K562 (cell line): ENCODE data around the gene LCN1. TPM values are rescaled to one million over a fixed set of nuclear protein-coding genes. Genes with fewer than 3 reads are reported as not detected.

ENCODE experiments used
- ATAC-seq: fragments of 200-7000 bp; cut with Tn5 transposase; 3 replicates; pipeline ENCODE4 v1.9.1; 2020; ENCODE audit warnings: moderate library complexity
- BruUV-seq: library from RNA; stranded (reverse); fragments of 400-500 nt; replicated peaks from 2 replicates; lab custom pipeline; 2021; lab: Mats Ljungman, UMichigan
- CTCF ChIA-PET: fragments of 300-600 bp; formaldehyde crosslinking; extraction: SDS; loops from one replicate; lab custom pipeline; 2021; ENCODE audit warnings: low intra/inter-chr PET ratio; lab: Yijun Ruan, JAX
- POLR2A ChIA-PET: fragments of 300-600, 350-650 bp; sonication (Branson Sonifier 250); formaldehyde crosslinking; extraction: SDS; loops from one replicate; lab custom pipeline; 2021; ENCODE audit warnings: antibody characterized with exemption, inconsistent platforms; lab: Yijun Ruan, JAX
- DNase-seq, 4 experiments: peaks; one replicate each; pipeline versions ENCODE4 v3.0.0 to v3.0.0-alpha.2; 2011 to 2018; ENCODE audit warnings: low spot score in 3 of 4, mixed read lengths in 3 of 4; ENCODE audit errors: extremely low read depth in 1 of 4
- FAIRE-seq: peaks from 2 replicates; lab custom pipeline; 2011; peaks lifted over from hg19 to GRCh38; lab: Jason Lieb, UNC
- H2AFZ ChIP-seq: 2 replicates; pipeline ENCODE4 v1.6.0; 2011; ENCODE audit warnings: low read depth, low read length, control low read depth, inconsistent platforms
- H3K27ac ChIP-seq: fragments of 200-600 bp; 3 replicates; pipeline ENCODE4 v1.8.0; 2011; ENCODE audit warnings: low read depth, mild to moderate bottlenecking, control low read depth, inconsistent platforms, low read length, moderate library complexity, mixed read lengths; ENCODE audit errors: extremely low read depth
- H3K27me3 ChIP-seq, 2 experiments: fragments of 300-600 bp in 1 of 2; 2 replicates in 1 of 2; 3 replicates in 1 of 2; pipeline versions ENCODE4 v1.6.0 to v1.8.0; 2011; ENCODE audit warnings: inconsistent platforms in 2 of 2, low read length in 2 of 2, mild to moderate bottlenecking in 1 of 2, mixed read lengths in 1 of 2, moderate library complexity in 1 of 2; ENCODE audit not compliant: control insufficient read depth in 2 of 2, insufficient read depth in 2 of 2
- H3K36me3 ChIP-seq: fragments of 300-600 bp; 3 replicates; pipeline ENCODE4 v1.8.0; 2011; ENCODE audit warnings: mild to moderate bottlenecking, low read length, inconsistent platforms; ENCODE audit not compliant: control insufficient read depth, insufficient read depth
- H3K4me1 ChIP-seq, 2 experiments: fragments of 200-600 bp in 1 of 2; replicated peaks in 1 of 2; 2 replicates in 1 of 2; 3 replicates in 1 of 2; pipeline versions ENCODE4 v1.5.1 to v1.8.0; 2011; ENCODE audit warnings: inconsistent platforms in 2 of 2, low read length in 2 of 2, mild to moderate bottlenecking in 1 of 2, mixed read lengths in 1 of 2, moderate library complexity in 1 of 2; ENCODE audit not compliant: control insufficient read depth in 2 of 2, insufficient read depth in 2 of 2
- H3K4me2 ChIP-seq: 2 replicates; pipeline ENCODE4 v1.6.1; 2011; ENCODE audit warnings: low read length, control low read depth, inconsistent platforms, mixed read lengths; ENCODE audit not compliant: insufficient read depth
- H3K4me3 ChIP-seq: fragments of 200-600 bp; sonication (generic), shearing (Covaris generic); 2 replicates; pipeline ENCODE4 v1.5.1; 2016; ENCODE audit warnings: control low read depth, inconsistent platforms
- H3K79me2 ChIP-seq: fragments of 200-600 bp; 3 replicates; pipeline ENCODE4 v1.8.0; 2011; ENCODE audit warnings: low read length, inconsistent platforms; ENCODE audit not compliant: control insufficient read depth, insufficient read depth
- H3K9ac ChIP-seq, 2 experiments: 2 replicates each; pipeline versions ENCODE4 v1.6.0 to v1.6.1; 2011; ENCODE audit warnings: low read depth in 2 of 2, low read length in 2 of 2, control low read depth in 1 of 2, inconsistent platforms in 1 of 2, mild to moderate bottlenecking in 1 of 2, mixed read lengths in 1 of 2; ENCODE audit not compliant: insufficient read depth in 1 of 2
- H3K9me1 ChIP-seq: one replicate; pipeline ENCODE4 v1.6.0; 2011; ENCODE audit warnings: inconsistent platforms, mild to moderate bottlenecking, low read length, moderate library complexity; ENCODE audit not compliant: control insufficient read depth, insufficient read depth
- H3K9me3 ChIP-seq: replicated peaks from 2 replicates; pipeline ENCODE4 v1.5.1; 2011; ENCODE audit warnings: low read depth, low read length, inconsistent platforms; ENCODE audit not compliant: control insufficient read depth, insufficient read depth
- H4K20me1 ChIP-seq: replicated peaks from 2 replicates; pipeline ENCODE4 v1.6.1; 2011; ENCODE audit warnings: low read length, inconsistent platforms, mixed read lengths; ENCODE audit not compliant: control insufficient read depth, insufficient read depth
- ATF7 ChIP-seq: fragments of 450-650 bp; IDR thresholded peaks from 2 replicates; pipeline ENCODE4 v1.7.1; 2014; ENCODE audit warnings: mild to moderate bottlenecking, moderate library complexity
- BDP1 ChIP-seq: IDR thresholded peaks from 3 replicates; pipeline ENCODE4 v1.6.1; 2011; ENCODE audit not compliant: insufficient read length, insufficient read depth
- ETV1 ChIP-seq: fragments of 450-650 bp; conservative IDR thresholded peaks from 2 replicates; pipeline ENCODE4 v1.6.1; 2016; ENCODE audit warnings: missing genetic modification characterization, control low read depth, low read depth, missing compliant biosample characterization
- GATAD2B ChIP-seq: fragments of 450-650 bp; IDR thresholded peaks from 2 replicates; pipeline ENCODE4 v1.6.1; 2017; ENCODE audit warnings: mild to moderate bottlenecking, borderline replicate concordance
- JUND ChIP-seq, 2 experiments: IDR thresholded peaks; 2 replicates in 1 of 2; 3 replicates in 1 of 2; pipeline ENCODE4 v1.6.1; 2011; ENCODE audit warnings: borderline replicate concordance in 2 of 2, low read depth in 2 of 2, low read length in 2 of 2, improper control_type of control experiment in 1 of 2, missing biosample characterization in 1 of 2, missing genetic modification characterization in 1 of 2, missing genetic modification reagents in 1 of 2
- NR2C2 ChIP-seq, 2 experiments: fragments of 200-800 bp in 1 of 2; sonication (Bioruptor generic) in 1 of 2; sonication (generic) in 1 of 2; formaldehyde crosslinking in 1 of 2; IDR thresholded peaks; 2 replicates each; pipeline versions ENCODE4 v1.6.1 to v1.8.0; 2016 to 2022; ENCODE audit warnings: mild to moderate bottlenecking in 1 of 2, missing compliant biosample characterization in 1 of 2, missing genetic modification characterization in 1 of 2, missing genetic modification reagents in 1 of 2
- RBFOX2 ChIP-seq: fragments of 200-400 bp; formaldehyde crosslinking; IDR thresholded peaks from 2 replicates; pipeline ENCODE4 v1.6.1; 2017; ENCODE audit warnings: low read depth, mild to moderate bottlenecking, low read length, moderate library complexity
- RBM14 ChIP-seq: fragments of 200-400 bp; formaldehyde crosslinking; IDR thresholded peaks from 2 replicates; pipeline ENCODE4 v1.6.1; 2018; ENCODE audit warnings: low read depth, mild to moderate bottlenecking, low read length, moderate library complexity, borderline replicate concordance; ENCODE audit not compliant: insufficient read depth
- TCF7 ChIP-seq: sonication (generic); IDR thresholded peaks from 2 replicates; pipeline ENCODE4 v1.6.1; 2016; ENCODE audit warnings: antibody characterized with exemption, borderline replicate concordance
- TEAD2 ChIP-seq: fragments of 450-650 bp; IDR thresholded peaks from 2 replicates; pipeline ENCODE4 v1.6.1; 2016; ENCODE audit warnings: missing genetic modification characterization, control low read depth, missing compliant biosample characterization
- ZBTB8A ChIP-seq: fragments of 450-650 bp; IDR thresholded peaks from 2 replicates; pipeline ENCODE4 v1.6.1; 2018; ENCODE audit warnings: mild to moderate bottlenecking, moderate library complexity; ENCODE audit not compliant: partially characterized antibody
- ZNF224 ChIP-seq: sonication (generic); formaldehyde crosslinking; IDR thresholded peaks from 2 replicates; pipeline ENCODE4 v1.8.0; 2022; ENCODE audit warnings: mild to moderate bottlenecking, missing genetic modification reagents
- ZNF324 ChIP-seq: fragments of 250-450 bp; sonication (Bioruptor Pico); IDR thresholded peaks from 2 replicates; pipeline ENCODE4 v1.4.0; 2020; ENCODE audit warnings: mild to moderate bottlenecking
- ZNF75A ChIP-seq: fragments of 450-650 bp; formaldehyde crosslinking; IDR thresholded peaks from 2 replicates; pipeline ENCODE4 v1.4.0; 2020; ENCODE audit warnings: mild to moderate bottlenecking
- WGBS: fragments of 100-300 bp; shearing (Covaris generic); methylation state at CpG from one replicate; pipeline ENCODE4 v1.1.6; 2016; ENCODE audit warnings: low coverage, mixed read lengths; ENCODE audit not compliant: insufficient coverage; ENCODE audit errors: missing lambda C conversion rate; 5-methylcytosine and 5-hydroxymethylcytosine counted together
- in situ Hi-C: fragments of 300-500 bp; cut with MboI; formaldehyde crosslinking; loops from 4 replicates; pipeline ENCODE4 v1.15.0; 2018; ENCODE audit warnings: inconsistent platforms, mixed read lengths
- intact Hi-C: fragments of 100-400 bp; cut with micrococcal nuclease; formaldehyde crosslinking; loops from 2 replicates; pipeline ENCODE4 v1.14.2; 2022
- polyA plus RNA-seq, 8 experiments: library from polyadenylated mRNA; depleted of rRNA in 4 of 8; stranded (reverse) in 5 of 8; unstranded in 3 of 8; fragments of >200 nt; fragmentation: Nextera tagmentation in 2 of 8; fragmentation: Illumina TruSeq in 1 of 8; extraction: Ambion mirVana in 2 of 8; extraction: Trizol in 1 of 8; gene quantifications; 2 replicates each; pipeline versions ENCODE4 v1.2.1 to v1.2.3, GENCODE V29; 2011 to 2014; ENCODE audit warnings: inconsistent platforms in 1 of 8, missing spikeins in 1 of 8
- total RNA-seq, 7 experiments: library from RNA; depleted of rRNA in 6 of 7; stranded (reverse); fragments of >200 nt in 6 of 7; fragmentation: Illumina TruSeq in 2 of 7; extraction: Trizol in 2 of 7; gene quantifications; 2 replicates each; pipeline versions ENCODE4 v1.2.1 to v1.2.3, GENCODE V29; 2011 to 2021; ENCODE audit warnings: low replicate concordance in 1 of 7
- TF ChIP-seq, protein P1 (sequence below), 2 experiments: IDR thresholded peaks; 2 replicates each; pipeline ENCODE4 v1.6.1; 2011; ENCODE audit warnings: borderline replicate concordance in 1 of 2, control low read depth in 1 of 2, low read depth in 1 of 2, low read length in 1 of 2, mild to moderate bottlenecking in 1 of 2, mixed read lengths in 1 of 2, moderate library complexity in 1 of 2; ENCODE audit not compliant: insufficient read depth in 1 of 2, insufficient read length in 1 of 2, poor library complexity in 1 of 2, severe bottlenecking in 1 of 2; ENCODE audit errors: extremely low read depth in 1 of 2
- TF ChIP-seq, protein P2 (sequence below): sonication (generic); formaldehyde crosslinking; IDR thresholded peaks from 2 replicates; pipeline ENCODE4 v1.9.0; 2022; ENCODE audit warnings: mild to moderate bottlenecking, missing genetic modification reagents

The LCN1 gene
- total and polyA plus RNA-seq, 9 of the 15 experiments (the other 6 are each of a cell fraction or from before 2014, with no cell fraction given) = not detected

DNA sequence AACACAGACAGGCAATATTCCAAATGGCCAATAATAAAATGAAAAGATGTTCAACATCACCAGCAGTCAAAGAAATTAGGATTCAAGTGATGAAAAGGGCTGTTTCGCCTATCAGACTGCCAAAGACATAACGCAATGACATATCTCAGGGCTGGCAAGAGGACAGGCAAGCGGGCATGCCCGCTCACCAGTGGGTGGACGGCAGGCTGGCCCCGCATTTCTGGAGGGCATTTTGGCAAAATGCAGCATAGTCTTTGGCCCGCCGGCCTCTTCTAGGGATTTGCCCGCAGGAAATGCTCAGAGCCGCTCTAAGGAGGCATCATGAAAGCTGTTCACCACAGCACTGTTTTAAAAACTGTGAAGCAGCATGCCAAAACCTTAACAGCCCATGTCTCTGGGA, 43.0 kb upstream of the LCN1 start (continued):
- no peak for TF ChIP-seq ZNF224 (CRISPR knock-in tag)
- no peak for TF ChIP-seq ZBTB8A
- TF ChIP-seq, all 486 proteins: peak for 0

DNA sequence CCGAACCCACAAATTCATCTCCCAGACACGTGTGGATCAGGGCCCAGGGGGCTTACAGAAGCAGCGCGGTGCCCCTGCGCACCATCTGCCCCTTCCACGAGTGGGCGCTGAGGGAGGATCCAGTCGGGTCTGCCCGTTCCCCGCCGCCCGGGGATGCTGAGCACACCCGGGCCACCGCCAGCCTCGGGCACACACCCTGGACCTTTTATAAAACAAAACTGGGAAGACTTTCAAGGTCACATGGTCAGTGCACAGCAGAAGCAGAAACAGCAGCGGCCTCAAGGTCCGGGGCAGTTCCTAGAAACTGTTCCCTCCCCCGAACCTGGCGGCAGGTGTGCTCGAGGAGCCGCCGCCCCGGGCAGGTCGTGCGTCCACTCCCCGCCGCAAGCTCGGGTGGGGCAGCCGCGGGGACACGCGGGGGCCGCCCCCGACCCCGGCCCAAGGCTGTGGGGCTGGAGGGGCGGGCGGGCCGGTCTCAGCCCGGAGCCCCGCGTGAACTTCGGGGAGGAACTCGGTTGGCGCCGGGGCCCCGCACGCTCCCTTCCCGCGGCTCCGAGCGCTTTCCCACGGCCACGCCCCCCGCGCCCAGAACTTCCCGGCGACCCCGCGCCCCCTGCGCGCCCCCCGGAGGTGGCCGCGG, 42.3 kb upstream of the LCN1 start:
- Histone ChIP-seq H3K4me1 (peaks cover 13 to 48% of the 10 kb centered on the region in 2 experiments), H2AFZ (peak overlapping the region; percentile 82), H3K79me2 (peaks cover 23% of the 10 kb centered on the region), H3K4me3 (peak overlapping the region; percentile 44), H3K27me3 (no peaks in the 10 kb centered on the region), H3K27ac (peak overlapping the region; percentile 59; the same call in 1 of the 3 replicates), H3K36me3 (peaks cover 8% of the 10 kb centered on the region; the same call in 1 of the 3 replicates), H3K9ac (peak overlapping the region; percentile 46 to 91; a peak in 3 of 4 replicates), H3K9me3 (no peaks in the 10 kb centered on the region), H3K4me2 (peak overlapping the region; percentile 57), H3K9me1 (no peaks in the 10 kb centered on the region), H4K20me1 (no peaks in the 10 kb centered on the region)
- FAIRE-seq = no peak
- BruUV-seq = no TSS peak
- POLR2A ChIA-PET = no interaction called here
- in situ Hi-C loops (no loop called here), intact Hi-C loops (loop anchor here (5.0 kb wide), 1 partner anchor 57 kb away; no protein-coding TSS in a partner anchor)
- peak; percentile 37 for ATAC-seq
- DNase-seq = peak; percentile 38 to 62 (median 47)
- CTCF ChIA-PET = no interaction called here
- WGBS = 9% methylated on average over 32 of the region's 64 CpGs
- no peak for TF ChIP-seq NR2C2 (CRISPR knock-in tag; IDR thresholded peaks at IDR 0.05)
- TF ChIP-seq NR2C2 (tag; IDR thresholded peaks at IDR 0.05) = peak; percentile 19; the same call in 1 of the 2 replicates
- peak; percentile 68 for TF ChIP-seq RBFOX2
- no peak for TF ChIP-seq BDP1
- no peak for TF ChIP-seq ZNF324 (CRISPR knock-in tag)
- TF ChIP-seq, protein P1, sequence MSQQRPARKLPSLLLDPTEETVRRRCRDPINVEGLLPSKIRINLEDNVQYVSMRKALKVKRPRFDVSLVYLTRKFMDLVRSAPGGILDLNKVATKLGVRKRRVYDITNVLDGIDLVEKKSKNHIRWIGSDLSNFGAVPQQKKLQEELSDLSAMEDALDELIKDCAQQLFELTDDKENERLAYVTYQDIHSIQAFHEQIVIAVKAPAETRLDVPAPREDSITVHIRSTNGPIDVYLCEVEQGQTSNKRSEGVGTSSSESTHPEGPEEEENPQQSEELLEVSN (IDR thresholded peaks at IDR 0.05; ENCODE audit: borderline replicate concordance in 1 of 2, extremely low read depth in 1 of 2, insufficient read depth in 1 of 2, insufficient read length in 1 of 2, low read depth in 1 of 2, low read length in 1 of 2, poor library complexity in 1 of 2, severe bottlenecking in 1 of 2) = peak in 1 of 2 experiments; percentile 21
- TF ChIP-seq ATF7 = peak; percentile 23; the same call in 1 of the 2 replicates
- TF ChIP-seq JUND (IDR thresholded peaks at IDR 0.05; ENCODE audit: borderline replicate concordance, low read depth, low read length) = no peak
- TF ChIP-seq JUND (tag; IDR thresholded peaks at IDR 0.05; ENCODE audit: borderline replicate concordance, low read depth, low read length) = no peak
- no peak for TF ChIP-seq RBM14
- no peak for TF ChIP-seq ETV1
- TF ChIP-seq GATAD2B = peak; percentile 47; the same call in 1 of the 2 replicates
- TF ChIP-seq, protein P2, sequence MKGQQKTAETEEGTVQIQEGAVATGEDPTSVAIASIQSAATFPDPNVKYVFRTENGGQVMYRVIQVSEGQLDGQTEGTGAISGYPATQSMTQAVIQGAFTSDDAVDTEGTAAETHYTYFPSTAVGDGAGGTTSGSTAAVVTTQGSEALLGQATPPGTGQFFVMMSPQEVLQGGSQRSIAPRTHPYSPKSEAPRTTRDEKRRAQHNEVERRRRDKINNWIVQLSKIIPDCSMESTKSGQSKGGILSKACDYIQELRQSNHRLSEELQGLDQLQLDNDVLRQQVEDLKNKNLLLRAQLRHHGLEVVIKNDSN (CRISPR knock-in tag) = peak; percentile 68; the same call in 1 of the 2 replicates
- TF ChIP-seq TCF7 = no peak
- no peak for TF ChIP-seq TEAD2 (tag)
- TF ChIP-seq ZNF75A = no peak
